ENCODE measurements around the gene BHMT. TPM values are rescaled to one million over a fixed set of nuclear protein-coding genes. Genes with fewer than 3 reads are reported as not detected.
A peak's percentile ranks its signal among the peaks of the same experiment; 100 is the strongest.

BHMT gene
- total and polyA plus RNA-seq, 4 experiments from 2014 or later = not detected

DNA sequence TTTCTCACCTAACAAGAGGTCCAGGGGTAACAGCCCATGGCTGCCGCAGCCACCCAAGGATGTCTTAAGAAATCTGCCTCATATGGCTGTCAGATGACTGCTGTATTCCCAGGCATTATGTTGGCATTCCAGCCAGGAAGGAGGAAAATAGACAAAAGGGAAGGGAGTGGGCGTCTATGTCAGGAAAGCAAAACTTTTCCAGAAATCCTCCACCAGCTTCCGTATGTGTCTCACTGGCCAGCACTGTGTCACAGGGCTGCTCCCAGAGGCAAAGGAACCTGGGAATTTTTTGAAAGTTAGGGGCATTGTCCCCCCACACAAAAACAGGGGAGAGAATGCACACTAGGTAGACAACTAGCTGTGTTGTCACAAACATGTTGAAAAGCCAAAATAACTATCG, 34.8 kb upstream of the BHMT start:
- H3K9me3 ChIP-seq (ENCODE audit: control insufficient read depth in 1 of 2, low read length in 2 of 2) = no peaks in the 10 kb centered on the region
- H3K4me1 Mint-ChIP-seq = peaks cover 0 to 4% (median 0%) of the 10 kb centered on the region in 4 donors
- ChIA-PET POLR2A (ENCODE audit: partially characterized antibody) (no interaction called here), CTCF (ENCODE audit: partially characterized antibody) (interaction anchor here (1.6 kb wide), 1 partner anchor 12 kb away, joined by 3 read pairs; no protein-coding TSS in a partner anchor)
- no peaks in the 10 kb centered on the region for H3K36me3 ChIP-seq (ENCODE audit: insufficient read depth, low read length)
- no peaks in the 10 kb centered on the region for H3K36me3 Mint-ChIP-seq
- intact Hi-C loops (cut with micrococcal nuclease) = no loop called here
- no peaks in the 10 kb centered on the region for H3K4me1 ChIP-seq (ENCODE audit: insufficient read depth, low read length)
- H3K27ac ChIP-seq (ENCODE audit: low read depth, low read length) = no peak overlapping the region
- H3K4me3 Mint-ChIP-seq = no peak overlapping the region
- no peak overlapping the region for H3K27ac Mint-ChIP-seq
- no peak for DNase-seq
- H3K9me3 Mint-ChIP-seq = no peaks in the 10 kb centered on the region
- peaks cover 4 to 10% of the 10 kb centered on the region in 2 donors for H3K27me3 Mint-ChIP-seq
- no peaks in the 10 kb centered on the region for H3K27me3 ChIP-seq (ENCODE audit: insufficient read depth, low read length)
- H3K4me3 ChIP-seq (ENCODE audit: low read length in 2 of 2) = no peak overlapping the region

DNA sequence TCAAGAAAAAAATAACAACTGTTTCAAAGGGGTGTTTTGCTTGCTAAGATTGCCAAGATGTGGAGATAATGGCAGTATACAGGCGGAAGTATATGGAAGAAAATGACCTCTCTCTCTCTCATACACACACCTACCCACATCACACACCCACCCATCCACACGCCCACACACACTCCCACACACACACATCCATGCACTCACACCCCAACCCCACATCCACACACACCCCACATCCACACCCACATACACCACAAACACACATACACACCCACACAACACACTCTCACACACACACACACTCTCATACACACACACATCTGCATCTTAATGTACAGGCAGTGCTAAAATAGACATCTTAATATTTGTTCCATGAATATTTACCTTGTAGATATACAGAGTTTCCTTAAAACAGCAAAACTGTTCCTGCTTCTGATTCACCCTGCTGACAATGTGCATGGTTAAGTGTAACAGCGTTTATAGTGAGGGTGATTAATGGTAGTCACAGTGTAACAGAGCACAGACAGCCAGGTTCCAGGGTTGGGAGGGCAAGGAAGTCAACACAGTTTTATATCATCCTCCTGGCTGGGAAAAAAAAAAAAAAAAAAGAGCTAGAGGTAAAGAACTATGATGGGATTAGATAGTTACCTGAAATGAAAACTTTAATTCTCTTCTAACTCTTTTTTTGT, 33.8 kb upstream of the BHMT start:
- DNase-seq = no peak
- H3K27ac ChIP-seq (ENCODE audit: low read depth, low read length) = no peak overlapping the region
- Mint-ChIP-seq H3K27me3 (peaks cover 1 to 5% of the 10 kb centered on the region in 2 donors), H3K9me3 (no peaks in the 10 kb centered on the region), H3K27ac (peak overlapping the region in 1 of 7 donors; percentile 49), H3K4me3 (no peak overlapping the region), H3K36me3 (no peaks in the 10 kb centered on the region), H3K4me1 (peaks cover 0 to 4% (median 0%) of the 10 kb centered on the region in 4 donors)
- POLR2A ChIA-PET (ENCODE audit: partially characterized antibody) = no interaction called here
- H3K4me3 ChIP-seq (ENCODE audit: low read length in 2 of 2) = no peak overlapping the region
- no peaks in the 10 kb centered on the region for H3K4me1 ChIP-seq (ENCODE audit: insufficient read depth, low read length)
- no peaks in the 10 kb centered on the region for H3K36me3 ChIP-seq (ENCODE audit: insufficient read depth, low read length)
- no peaks in the 10 kb centered on the region for H3K27me3 ChIP-seq (ENCODE audit: insufficient read depth, low read length)
- CTCF ChIA-PET (ENCODE audit: partially characterized antibody) = no interaction called here
- H3K9me3 ChIP-seq (ENCODE audit: control insufficient read depth in 1 of 2, low read length in 2 of 2) = no peaks in the 10 kb centered on the region
- intact Hi-C loops (cut with micrococcal nuclease) = no loop called here

DNA sequence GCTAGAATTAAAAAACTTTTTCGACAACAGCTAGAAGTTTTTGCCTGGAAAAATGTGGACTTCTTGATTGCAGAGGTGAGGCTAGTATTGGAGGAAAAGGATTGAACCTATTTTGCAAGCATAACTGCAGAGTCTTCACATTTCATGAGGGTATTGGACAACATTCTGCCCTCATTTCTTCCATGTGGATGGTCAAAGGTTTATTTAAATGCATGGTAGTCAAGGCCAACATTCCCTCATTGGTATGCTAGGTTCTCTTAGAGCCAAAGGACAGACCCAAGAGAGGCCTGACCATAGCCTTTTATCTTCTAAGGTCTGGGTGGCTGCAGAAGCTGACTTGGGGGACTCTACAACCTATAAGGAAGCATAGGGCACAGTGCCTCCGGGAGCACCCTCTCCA, 30.8 kb upstream of the BHMT start:
- H3K9me3 Mint-ChIP-seq = no peaks in the 10 kb centered on the region
- Histone ChIP-seq H3K4me3 (ENCODE audit: low read length in 2 of 2) (no peak overlapping the region), H3K9me3 (ENCODE audit: control insufficient read depth in 1 of 2, low read length in 2 of 2) (no peaks in the 10 kb centered on the region), H3K4me1 (ENCODE audit: insufficient read depth, low read length) (no peaks in the 10 kb centered on the region), H3K36me3 (ENCODE audit: insufficient read depth, low read length) (no peaks in the 10 kb centered on the region), H3K27me3 (ENCODE audit: insufficient read depth, low read length) (no peaks in the 10 kb centered on the region), H3K27ac (ENCODE audit: low read depth, low read length) (no peak overlapping the region)
- intact Hi-C loops (cut with micrococcal nuclease) = no loop called here
- peaks cover 0 to 4% (median 0%) of the 10 kb centered on the region in 4 donors for H3K4me1 Mint-ChIP-seq
- POLR2A ChIA-PET (ENCODE audit: partially characterized antibody) = no interaction called here
- no peak overlapping the region for H3K4me3 Mint-ChIP-seq
- no peaks in the 10 kb centered on the region for H3K36me3 Mint-ChIP-seq
- no peak overlapping the region for H3K27ac Mint-ChIP-seq
- peaks cover 1 to 2% of the 10 kb centered on the region in 2 donors for H3K27me3 Mint-ChIP-seq
- no peak for DNase-seq
- CTCF ChIA-PET (ENCODE audit: partially characterized antibody) = no interaction called here

DNA sequence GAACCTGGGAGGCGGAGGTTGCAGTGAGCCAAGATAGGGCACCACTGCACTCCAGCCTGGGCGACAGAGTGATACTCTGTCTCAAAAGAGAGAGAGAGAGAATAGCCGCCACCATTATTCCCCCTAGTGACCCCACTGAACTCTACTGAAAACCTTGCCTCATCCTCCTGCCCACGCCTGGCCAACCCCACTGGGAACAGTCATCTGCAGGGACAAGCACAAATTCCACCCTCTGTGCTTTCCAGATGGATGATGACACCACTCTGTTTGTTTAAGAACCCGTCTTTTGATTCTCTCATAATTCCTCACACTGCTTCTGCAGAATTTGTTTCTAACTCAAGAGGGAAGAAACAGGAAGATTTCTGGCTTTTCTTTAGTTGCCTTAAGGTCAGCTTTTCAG, 29.8 kb upstream of the BHMT start:
- Histone ChIP-seq H3K27me3 (ENCODE audit: insufficient read depth, low read length) (no peaks in the 10 kb centered on the region), H3K4me1 (ENCODE audit: insufficient read depth, low read length) (no peaks in the 10 kb centered on the region), H3K27ac (ENCODE audit: low read depth, low read length) (no peak overlapping the region), H3K36me3 (ENCODE audit: insufficient read depth, low read length) (no peaks in the 10 kb centered on the region), H3K4me3 (ENCODE audit: low read length in 2 of 2) (no peak overlapping the region), H3K9me3 (ENCODE audit: control insufficient read depth in 1 of 2, low read length in 2 of 2) (no peaks in the 10 kb centered on the region)
- no peak for DNase-seq
- Mint-ChIP-seq H3K9me3 (no peaks in the 10 kb centered on the region), H3K4me3 (no peak overlapping the region), H3K36me3 (no peaks in the 10 kb centered on the region), H3K27me3 (peaks cover 1 to 2% of the 10 kb centered on the region in 2 donors), H3K4me1 (peaks cover 0 to 4% (median 0%) of the 10 kb centered on the region in 4 donors), H3K27ac (no peak overlapping the region)
- ChIA-PET POLR2A (ENCODE audit: partially characterized antibody) (no interaction called here), CTCF (ENCODE audit: partially characterized antibody) (no interaction called here)
- intact Hi-C loops (cut with micrococcal nuclease) = no loop called here

DNA sequence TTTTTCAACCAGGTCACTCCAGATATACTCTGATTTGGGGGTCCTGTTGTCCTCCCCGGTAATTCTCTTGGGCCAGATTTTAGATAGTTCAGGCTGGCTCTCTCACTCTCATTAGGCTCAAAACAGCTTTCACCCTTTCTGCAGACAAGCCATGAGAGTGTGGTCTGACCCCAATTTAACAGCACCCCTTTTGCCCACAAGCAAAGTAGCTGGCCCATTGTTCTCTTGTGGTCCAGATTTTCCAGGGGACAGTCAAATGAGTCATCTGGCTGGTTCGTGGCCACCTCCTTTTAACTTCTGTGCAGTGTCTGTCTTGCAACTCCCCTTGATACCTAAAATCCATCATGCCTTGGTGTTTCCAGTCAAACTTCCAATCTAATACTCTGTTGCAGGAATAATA, 25.5 kb upstream of the BHMT start:
- no peak for DNase-seq
- H3K4me3 Mint-ChIP-seq = no peak overlapping the region
- POLR2A ChIA-PET (ENCODE audit: partially characterized antibody) = no interaction called here
- no peaks in the 10 kb centered on the region for H3K9me3 ChIP-seq (ENCODE audit: control insufficient read depth in 1 of 2, low read length in 2 of 2)
- H3K27me3 ChIP-seq (ENCODE audit: insufficient read depth, low read length) = no peaks in the 10 kb centered on the region
- no peaks in the 10 kb centered on the region for H3K4me1 ChIP-seq (ENCODE audit: insufficient read depth, low read length)
- H3K36me3 Mint-ChIP-seq = no peaks in the 10 kb centered on the region
- CTCF ChIA-PET (ENCODE audit: partially characterized antibody) = no interaction called here
- H3K9me3 Mint-ChIP-seq = no peaks in the 10 kb centered on the region
- no peaks in the 10 kb centered on the region for H3K4me1 Mint-ChIP-seq
- H3K27me3 Mint-ChIP-seq = peaks cover 2 to 7% of the 10 kb centered on the region in 2 donors
- H3K27ac Mint-ChIP-seq = no peak overlapping the region
- H3K36me3 ChIP-seq (ENCODE audit: insufficient read depth, low read length) = no peaks in the 10 kb centered on the region
- H3K4me3 ChIP-seq (ENCODE audit: low read length in 2 of 2) = no peak overlapping the region
- no peak overlapping the region for H3K27ac ChIP-seq (ENCODE audit: low read depth, low read length)
- intact Hi-C loops (cut with micrococcal nuclease) = no loop called here

DNA sequence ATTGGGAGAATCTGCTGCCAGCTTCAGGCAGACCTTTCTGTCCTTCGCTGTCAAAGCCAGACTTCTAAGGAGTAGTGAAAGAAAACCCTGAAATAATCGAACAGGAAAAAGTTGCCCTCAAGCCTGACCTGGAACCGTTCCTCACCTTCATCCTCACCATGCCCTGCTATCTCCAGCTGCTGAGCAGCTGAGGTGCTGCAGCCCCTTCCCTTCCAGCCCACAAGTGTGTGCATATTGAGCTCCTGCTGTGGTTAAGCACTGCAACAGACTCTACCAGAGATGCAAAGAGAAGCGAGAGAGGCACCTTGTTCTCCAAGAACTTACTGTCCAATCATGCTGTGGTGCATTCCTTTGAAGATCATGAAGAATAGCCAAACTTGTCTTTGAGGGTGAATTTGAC, 23.1 kb upstream of the BHMT start:
- Mint-ChIP-seq H3K36me3 (no peaks in the 10 kb centered on the region), H3K4me3 (no peak overlapping the region), H3K27ac (no peak overlapping the region), H3K4me1 (no peaks in the 10 kb centered on the region), H3K9me3 (no peaks in the 10 kb centered on the region), H3K27me3 (peaks cover 6 to 9% of the 10 kb centered on the region in 2 donors)
- no peak overlapping the region for H3K4me3 ChIP-seq (ENCODE audit: low read length in 2 of 2)
- no peaks in the 10 kb centered on the region for H3K36me3 ChIP-seq (ENCODE audit: insufficient read depth, low read length)
- H3K9me3 ChIP-seq (ENCODE audit: control insufficient read depth in 1 of 2, low read length in 2 of 2) = no peaks in the 10 kb centered on the region
- ChIA-PET POLR2A (ENCODE audit: partially characterized antibody) (no interaction called here), CTCF (ENCODE audit: partially characterized antibody) (no interaction called here)
- DNase-seq = no peak
- intact Hi-C loops (cut with micrococcal nuclease) = no loop called here
- H3K4me1 ChIP-seq (ENCODE audit: insufficient read depth, low read length) = no peaks in the 10 kb centered on the region
- H3K27ac ChIP-seq (ENCODE audit: low read depth, low read length) = no peak overlapping the region
- no peaks in the 10 kb centered on the region for H3K27me3 ChIP-seq (ENCODE audit: insufficient read depth, low read length)

DNA sequence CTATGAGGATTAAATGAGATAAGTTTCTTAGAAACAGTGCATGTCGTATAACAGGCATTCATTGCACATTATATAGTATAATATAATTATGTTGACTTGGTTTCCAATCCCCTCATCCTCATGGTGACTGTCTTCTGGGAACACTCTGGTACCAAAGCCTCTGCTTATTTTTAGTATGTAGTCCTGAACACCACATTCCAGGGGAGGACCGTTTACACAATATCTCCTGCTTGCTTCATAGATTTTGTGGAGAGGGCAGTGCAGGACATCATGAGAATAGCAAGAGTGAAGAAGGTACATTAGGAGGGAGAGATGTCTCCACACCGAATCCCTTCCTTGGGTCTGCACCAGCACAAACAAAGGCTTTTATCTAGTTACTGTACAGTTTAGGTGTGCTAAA, 20.5 kb upstream of the BHMT start:
- H3K27me3 ChIP-seq (ENCODE audit: insufficient read depth, low read length) = no peaks in the 10 kb centered on the region
- ChIA-PET CTCF (ENCODE audit: partially characterized antibody) (interaction anchor here (1.4 kb wide), 1 partner anchor 42 kb away, joined by 3 read pairs; no protein-coding TSS in a partner anchor), POLR2A (ENCODE audit: partially characterized antibody) (no interaction called here)
- Mint-ChIP-seq H3K27me3 (peaks cover 6 to 10% of the 10 kb centered on the region in 2 donors), H3K36me3 (no peaks in the 10 kb centered on the region), H3K4me3 (no peak overlapping the region), H3K9me3 (peaks cover 0 to 4% (median 2%) of the 10 kb centered on the region in 8 donors), H3K4me1 (no peaks in the 10 kb centered on the region), H3K27ac (no peak overlapping the region)
- H3K36me3 ChIP-seq (ENCODE audit: insufficient read depth, low read length) = no peaks in the 10 kb centered on the region
- H3K4me3 ChIP-seq (ENCODE audit: low read length in 2 of 2) = no peak overlapping the region
- H3K9me3 ChIP-seq (ENCODE audit: control insufficient read depth in 1 of 2, low read length in 2 of 2) = no peaks in the 10 kb centered on the region
- no peak overlapping the region for H3K27ac ChIP-seq (ENCODE audit: low read depth, low read length)
- no peak for DNase-seq
- intact Hi-C loops (cut with micrococcal nuclease) = no loop called here
- no peaks in the 10 kb centered on the region for H3K4me1 ChIP-seq (ENCODE audit: insufficient read depth, low read length)
